GM11168 (cell line): ENCODE data around the gene ZFPM1.

Source experiments
- in situ Hi-C: fragments of 300-500 bp; cut with MboI; formaldehyde crosslinking; loops from one replicate; pipeline ENCODE4 v1.12.0; 2022; ENCODE audit warnings: low sequenced_read_pairs; ENCODE audit not compliant: unreplicated experiment

The ZFPM1 gene

GRCh38 chr16:88430524-88431446 lies 22.3 kb upstream of the ZFPM1 start:
- in situ Hi-C loops = loop anchor here (10.0 kb wide), 1 partner anchor 114 kb away; no protein-coding TSS in a partner anchor

GRCh38 chr16:88431651-88432050 lies 21.4 kb upstream of the ZFPM1 start:
- in situ Hi-C loops = loop anchor here (10.0 kb wide), 1 partner anchor 113 kb away; no protein-coding TSS in a partner anchor

GRCh38 chr16:88432174-88432573 lies 20.9 kb upstream of the ZFPM1 start:
- in situ Hi-C loops = loop anchor here (10.0 kb wide), 1 partner anchor 113 kb away; no protein-coding TSS in a partner anchor

- in situ Hi-C loops = loop anchor here (10.0 kb wide), 1 partner anchor 112 kb away; no protein-coding TSS in a partner anchor
Measured at GRCh38 chr16:88432753-88433152, 20.3 kb upstream of the ZFPM1 start.

- in situ Hi-C loops = loop anchor here (10.0 kb wide), 1 partner anchor 111 kb away; no protein-coding TSS in a partner anchor
Measured at GRCh38 chr16:88433632-88434352, 19.3 kb upstream of the ZFPM1 start.

GRCh38 chr16:88434353-88434690 lies 18.8 kb upstream of the ZFPM1 start:
- in situ Hi-C loops = loop anchor here (10.0 kb wide), 1 partner anchor 110 kb away; no protein-coding TSS in a partner anchor

- in situ Hi-C loops = loop anchor here (10.0 kb wide), 1 partner anchor 110 kb away; no protein-coding TSS in a partner anchor
Measured at GRCh38 chr16:88434746-88435145, 18.3 kb upstream of the ZFPM1 start.

GRCh38 chr16:88435437-88436355 lies 17.4 kb upstream of the ZFPM1 start:
- in situ Hi-C loops = loop anchor here (10.0 kb wide), 1 partner anchor 109 kb away; no protein-coding TSS in a partner anchor

GRCh38 chr16:88436796-88437195 lies 16.3 kb upstream of the ZFPM1 start:
- in situ Hi-C loops = loop anchor here (10.0 kb wide), 1 partner anchor 108 kb away; no protein-coding TSS in a partner anchor

- in situ Hi-C loops = loop anchor here (10.0 kb wide), 1 partner anchor 107 kb away; no protein-coding TSS in a partner anchor
Measured at GRCh38 chr16:88437367-88437964, 15.6 kb upstream of the ZFPM1 start.

GRCh38 chr16:88438084-88438870 lies 14.8 kb upstream of the ZFPM1 start:
- in situ Hi-C loops = loop anchor here (10.0 kb wide), 1 partner anchor 107 kb away; no protein-coding TSS in a partner anchor

GRCh38 chr16:88439016-88439415 lies 14.1 kb upstream of the ZFPM1 start:
- in situ Hi-C loops = loop anchor here (10.0 kb wide), 1 partner anchor 106 kb away; no protein-coding TSS in a partner anchor

- in situ Hi-C loops = loop anchor here (10.0 kb wide), 1 partner anchor 105 kb away; no protein-coding TSS in a partner anchor
Measured at GRCh38 chr16:88439706-88440105, 13.4 kb upstream of the ZFPM1 start.

- in situ Hi-C loops = no loop called here
Measured at GRCh38 chr16:88440111-88440510, 13.0 kb upstream of the ZFPM1 start.

- in situ Hi-C loops = no loop called here
Measured at GRCh38 chr16:88440686-88441405, 12.2 kb upstream of the ZFPM1 start.

GRCh38 chr16:88441460-88441859 lies 11.6 kb upstream of the ZFPM1 start:
- in situ Hi-C loops = no loop called here

- in situ Hi-C loops = no loop called here
Measured at GRCh38 chr16:88442383-88442726, 10.7 kb upstream of the ZFPM1 start.
